Breast epithelium (tissue), 4 donors: ENCODE results near the gene IGSF9B. TPM values are rescaled to one million over a fixed set of nuclear protein-coding genes. Genes with fewer than 3 reads are reported as not detected.

Source experiments
- DNase-seq, 2 donors: peaks; one replicate each; pipeline ENCODE4 v3.0.0-alpha.2; 2019; ENCODE audit warnings: low spot score in 2 of 2
- H3K27ac ChIP-seq, 2 donors: fragments of 200-600 bp; sonication (generic) in 1 of 2; one replicate each; pipeline ENCODE4 v1.5.1; 2016 to 2019; ENCODE audit warnings: mild to moderate bottlenecking in 1 of 2
- H3K27me3 ChIP-seq, 2 donors: fragments of 200-600 bp; sonication (generic) in 1 of 2; one replicate each; pipeline versions ENCODE4 v1.5.1 to v1.6.0; 2017 to 2019; ENCODE audit warnings: control low read depth in 1 of 2, mild to moderate bottlenecking in 1 of 2
- H3K36me3 ChIP-seq: fragments of 200-600 bp; one replicate; pipeline ENCODE4 v1.5.1; 2019
- H3K4me1 ChIP-seq, 2 donors: fragments of 200-600 bp; sonication (generic); one replicate each; pipeline ENCODE4 v1.5.1; 2016 to 2019; ENCODE audit warnings: control low read depth in 1 of 2
- H3K4me3 ChIP-seq, 3 donors: fragments of 200-600 bp; sonication (generic); 1 replicate in 2 of 3; 2 replicates in 1 of 3; pipeline ENCODE4 v1.5.1; 2016 to 2019; ENCODE audit warnings: mild to moderate bottlenecking in 3 of 3, moderate library complexity in 2 of 3
- H3K9me3 ChIP-seq, 2 donors: fragments of 200-600 bp; sonication (generic) in 1 of 2; one replicate each; pipeline ENCODE4 v1.5.1; 2016 to 2019; ENCODE audit warnings: control low read depth in 1 of 2
- CTCF ChIP-seq, 3 donors: fragments of 450-650 bp; IDR thresholded peaks; one replicate each; pipeline ENCODE4 v1.5.1; 2016 to 2017; ENCODE audit warnings: antibody characterized with exemption in 3 of 3, mild to moderate bottlenecking in 3 of 3, moderate library complexity in 3 of 3
- POLR2A ChIP-seq: fragments of 450-650 bp; IDR thresholded peaks from one replicate; pipeline ENCODE4 v1.6.1; 2016; ENCODE audit warnings: antibody characterized with exemption, mild to moderate bottlenecking, moderate library complexity
- POLR2AphosphoS5 ChIP-seq, 3 donors: sonication (generic); formaldehyde crosslinking; IDR thresholded peaks; one replicate each; pipeline ENCODE4 v1.6.1; 2017; ENCODE audit warnings: antibody characterized with exemption in 3 of 3
- intact Hi-C: fragments of 100-400 bp; cut with DNase I; formaldehyde crosslinking; loops from one replicate; pipeline ENCODE4 v1.15.1; 2023; ENCODE audit warnings: low total_unique reads
- total RNA-seq, 3 donors: library from RNA; depleted of rRNA; stranded (reverse); fragments of >200 nt; gene quantifications; one replicate each; pipeline ENCODE4 v1.1.0, GENCODE V29; 2016

Gene IGSF9B
- total RNA-seq, 3 donors from 2014 or later = 0.64 to 4.5 (median 3.3) TPM

- H3K36me3 ChIP-seq = no peaks in the 10 kb centered on the region
- H3K4me3 ChIP-seq = no peak overlapping the region
- H3K27ac ChIP-seq = no peak overlapping the region
- no peaks in the 10 kb centered on the region for H3K27me3 ChIP-seq
- TF ChIP-seq POLR2AphosphoS5 (IDR thresholded peaks at IDR 0.05) = no peak
- TF ChIP-seq POLR2A = no peak
- no peak for DNase-seq
- H3K9me3 ChIP-seq = no peaks in the 10 kb centered on the region
- intact Hi-C loops = no loop called here
- no peaks in the 10 kb centered on the region for H3K4me1 ChIP-seq
These were observed 60.0 kb downstream of the IGSF9B start for GRCh38 chr11:133896642-133897330.

- no peak for TF ChIP-seq CTCF (IDR thresholded peaks at IDR 0.05)
- H3K9me3 ChIP-seq = no peaks in the 10 kb centered on the region
- no peak overlapping the region for H3K27ac ChIP-seq
- intact Hi-C loops = no loop called here
- no peaks in the 10 kb centered on the region for H3K4me1 ChIP-seq
- H3K27me3 ChIP-seq = no peaks in the 10 kb centered on the region
- no peak for DNase-seq
- H3K36me3 ChIP-seq = no peaks in the 10 kb centered on the region
- H3K4me3 ChIP-seq = no peak overlapping the region
These were observed 60.7 kb downstream of the IGSF9B start for GRCh38 chr11:133896028-133896427.

- intact Hi-C loops = no loop called here
- no peak for DNase-seq
- Histone ChIP-seq H3K27ac (no peak overlapping the region), H3K36me3 (no peaks in the 10 kb centered on the region), H3K4me3 (no peak overlapping the region), H3K27me3 (no peaks in the 10 kb centered on the region), H3K4me1 (no peaks in the 10 kb centered on the region), H3K9me3 (no peaks in the 10 kb centered on the region)
- TF ChIP-seq CTCF (IDR thresholded peaks at IDR 0.05) = no peak
- no peak for TF ChIP-seq POLR2A
- TF ChIP-seq POLR2AphosphoS5 (IDR thresholded peaks at IDR 0.05) = no peak
These were observed 61.2 kb downstream of the IGSF9B start for GRCh38 chr11:133895551-133895950.

- DNase-seq = no peak
- intact Hi-C loops = no loop called here
- no peak overlapping the region for H3K27ac ChIP-seq
- no peaks in the 10 kb centered on the region for H3K4me1 ChIP-seq
- H3K4me3 ChIP-seq = no peak overlapping the region
- no peak for TF ChIP-seq POLR2AphosphoS5 (IDR thresholded peaks at IDR 0.05)
- no peak for TF ChIP-seq CTCF (IDR thresholded peaks at IDR 0.05)
- no peaks in the 10 kb centered on the region for H3K9me3 ChIP-seq
- no peaks in the 10 kb centered on the region for H3K36me3 ChIP-seq
- no peaks in the 10 kb centered on the region for H3K27me3 ChIP-seq
These were observed 61.7 kb downstream of the IGSF9B start for GRCh38 chr11:133895061-133895479.

GRCh38 chr11:133893381-133893780 lies 63.4 kb downstream of the IGSF9B start:
- Histone ChIP-seq H3K9me3 (no peaks in the 10 kb centered on the region), H3K27me3 (no peaks in the 10 kb centered on the region), H3K36me3 (no peaks in the 10 kb centered on the region), H3K4me1 (no peaks in the 10 kb centered on the region), H3K4me3 (no peak overlapping the region), H3K27ac (no peak overlapping the region)
- no peak for DNase-seq
- TF ChIP-seq CTCF (IDR thresholded peaks at IDR 0.05) (no peak), POLR2A (no peak), POLR2AphosphoS5 (IDR thresholded peaks at IDR 0.05) (no peak)
- intact Hi-C loops = loop anchor here (5.0 kb wide), 1 partner anchor 1611 kb away; no protein-coding TSS in a partner anchor
